ENCODE data around the gene SP9.

SP9 gene

DNA sequence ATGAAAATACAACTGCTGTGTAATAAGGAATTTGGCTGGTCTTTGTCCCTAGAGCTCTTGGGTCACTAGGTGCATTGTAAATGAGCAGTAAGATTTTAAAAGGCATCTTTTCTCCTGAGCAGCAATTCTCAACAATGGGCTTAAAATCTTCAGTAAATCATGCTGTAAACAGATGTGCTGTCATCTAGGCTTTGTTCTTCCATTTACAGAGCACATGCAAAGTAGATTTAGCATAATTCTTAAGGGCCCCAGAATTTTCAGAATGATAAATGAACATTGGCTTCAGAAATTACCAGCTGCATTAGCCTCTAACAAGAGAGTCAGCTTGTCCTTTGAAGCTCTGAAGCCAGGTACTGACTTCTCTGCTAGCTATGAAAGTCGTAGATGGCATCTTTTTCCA is 33.9 kb downstream of the SP9 start:
- Histone ChIP-seq H3K9me3 (ENCODE audit: control insufficient read depth, low read length) (no peaks in the 10 kb centered on the region), H3K27ac (ENCODE audit: insufficient read depth, low read depth, low read length, poor library complexity, severe bottlenecking) (no peak overlapping the region), H3K27me3 (ENCODE audit: control insufficient read depth, insufficient read depth, low read length, poor library complexity, severe bottlenecking) (no peaks in the 10 kb centered on the region), H3K4me3 (ENCODE audit: insufficient read depth, low read depth, low read length) (no peak overlapping the region), H3K4me1 (ENCODE audit: control insufficient read depth, insufficient read depth, low read length) (no peaks in the 10 kb centered on the region), H3K36me3 (ENCODE audit: control insufficient read depth, insufficient read depth, low read length) (peaks cover 12% of the 10 kb centered on the region)
- WGBS, 2 experiments: 96 to 100% methylated on average over 1 of the region's 1 CpG

DNA sequence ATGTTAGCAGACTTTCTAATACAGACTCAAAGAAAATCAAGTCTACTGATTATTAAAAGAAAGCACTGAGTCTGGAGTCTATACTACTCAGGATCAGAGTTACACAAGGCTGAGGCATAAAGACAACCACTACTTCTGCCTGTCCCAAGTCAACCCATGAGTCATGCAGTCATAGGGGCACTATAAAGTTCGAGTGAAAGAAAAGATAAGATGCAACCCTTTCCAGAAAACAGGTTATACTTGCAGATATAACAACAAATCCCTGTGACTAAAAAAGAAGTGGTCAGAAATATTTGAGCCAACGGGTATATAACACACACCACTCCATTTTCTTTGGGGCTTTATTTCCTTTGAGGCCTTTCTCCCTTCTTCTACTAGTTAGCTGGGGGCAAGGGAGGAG is 42.2 kb downstream of the SP9 start:
- H3K9me3 ChIP-seq (ENCODE audit: control insufficient read depth, low read length): no peaks in the 10 kb centered on the region
- WGBS, 2 experiments: 92 to 95% methylated on average over 1 to 2 of the region's 2 CpGs

DNA sequence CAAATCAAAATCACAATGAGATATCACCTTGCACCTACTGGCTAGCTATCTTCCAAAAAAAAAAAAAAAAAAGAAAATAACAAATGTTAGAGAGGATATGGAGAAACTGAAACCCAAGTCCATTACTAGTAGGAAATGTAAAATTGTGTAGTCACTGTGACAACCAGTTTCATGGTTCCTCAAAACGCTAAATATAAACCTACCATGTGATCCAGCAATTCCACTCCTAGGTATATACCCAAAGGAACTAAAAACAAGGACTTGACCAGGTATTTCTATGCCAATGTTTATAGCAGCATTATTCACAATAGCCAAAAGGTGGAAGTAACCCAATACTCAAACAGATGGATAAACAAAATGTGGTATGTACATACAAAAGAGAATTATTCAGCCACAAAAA is 49.0 kb downstream of the SP9 start:
- no peaks in the 10 kb centered on the region for H3K9me3 ChIP-seq (ENCODE audit: control insufficient read depth, low read length)
- 90 to 93% methylated on average over 1 of the region's 1 CpG for WGBS, 2 experiments
- no peak overlapping the region for H3K4me3 ChIP-seq (ENCODE audit: insufficient read depth, low read depth, low read length)
- H3K4me1 ChIP-seq (ENCODE audit: control insufficient read depth, insufficient read depth, low read length): no peaks in the 10 kb centered on the region
- H3K27ac ChIP-seq (ENCODE audit: insufficient read depth, low read depth, low read length, poor library complexity, severe bottlenecking): no peak overlapping the region
- H3K36me3 ChIP-seq (ENCODE audit: control insufficient read depth, insufficient read depth, low read length): peaks cover under 1% of the 10 kb centered on the region
- H3K27me3 ChIP-seq (ENCODE audit: control insufficient read depth, insufficient read depth, low read length, poor library complexity, severe bottlenecking): no peaks in the 10 kb centered on the region

More for the DNA sequence above, 42.2 kb downstream of the SP9 start:
- Histone ChIP-seq H3K27me3 (ENCODE audit: control insufficient read depth, insufficient read depth, low read length, poor library complexity, severe bottlenecking) (no peaks in the 10 kb centered on the region), H3K36me3 (ENCODE audit: control insufficient read depth, insufficient read depth, low read length) (peaks cover 14% of the 10 kb centered on the region), H3K4me1 (ENCODE audit: control insufficient read depth, insufficient read depth, low read length) (no peaks in the 10 kb centered on the region), H3K27ac (ENCODE audit: insufficient read depth, low read depth, low read length, poor library complexity, severe bottlenecking) (no peak overlapping the region), H3K4me3 (ENCODE audit: insufficient read depth, low read depth, low read length) (no peak overlapping the region)

DNA sequence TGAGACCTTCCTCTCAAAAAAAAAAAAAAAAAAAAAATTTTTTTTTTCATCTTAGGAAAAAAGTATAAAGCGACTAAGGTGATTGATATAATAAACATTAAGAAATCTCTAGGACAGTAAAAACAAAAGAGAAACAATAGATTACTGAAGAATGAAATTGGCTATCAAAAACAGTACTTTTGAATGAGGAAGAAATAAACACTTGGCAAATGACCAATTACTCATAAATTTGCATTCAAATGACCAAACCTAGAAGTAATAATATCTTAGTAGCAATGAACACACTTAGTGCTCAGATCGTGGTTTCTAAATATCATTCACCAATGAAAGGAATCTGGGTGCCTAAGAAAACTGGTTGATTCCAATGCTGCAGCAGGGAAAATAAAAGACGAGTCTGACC is 50.4 kb downstream of the SP9 start:
- Histone ChIP-seq H3K4me3 (ENCODE audit: insufficient read depth, low read depth, low read length) (no peak overlapping the region), H3K4me1 (ENCODE audit: control insufficient read depth, insufficient read depth, low read length) (no peaks in the 10 kb centered on the region), H3K36me3 (ENCODE audit: control insufficient read depth, insufficient read depth, low read length) (no peaks in the 10 kb centered on the region), H3K9me3 (ENCODE audit: control insufficient read depth, low read length) (no peaks in the 10 kb centered on the region), H3K27ac (ENCODE audit: insufficient read depth, low read depth, low read length, poor library complexity, severe bottlenecking) (no peak overlapping the region), H3K27me3 (ENCODE audit: control insufficient read depth, insufficient read depth, low read length, poor library complexity, severe bottlenecking) (no peaks in the 10 kb centered on the region)
- 94 to 97% methylated on average over 2 of the region's 3 CpGs for whole genome bisulfite sequencing, 2 experiments

All from ectodermal cell (in vitro differentiated cells).